ENCODE results near the gene SIGLEC1.

The SIGLEC1 gene

DNA sequence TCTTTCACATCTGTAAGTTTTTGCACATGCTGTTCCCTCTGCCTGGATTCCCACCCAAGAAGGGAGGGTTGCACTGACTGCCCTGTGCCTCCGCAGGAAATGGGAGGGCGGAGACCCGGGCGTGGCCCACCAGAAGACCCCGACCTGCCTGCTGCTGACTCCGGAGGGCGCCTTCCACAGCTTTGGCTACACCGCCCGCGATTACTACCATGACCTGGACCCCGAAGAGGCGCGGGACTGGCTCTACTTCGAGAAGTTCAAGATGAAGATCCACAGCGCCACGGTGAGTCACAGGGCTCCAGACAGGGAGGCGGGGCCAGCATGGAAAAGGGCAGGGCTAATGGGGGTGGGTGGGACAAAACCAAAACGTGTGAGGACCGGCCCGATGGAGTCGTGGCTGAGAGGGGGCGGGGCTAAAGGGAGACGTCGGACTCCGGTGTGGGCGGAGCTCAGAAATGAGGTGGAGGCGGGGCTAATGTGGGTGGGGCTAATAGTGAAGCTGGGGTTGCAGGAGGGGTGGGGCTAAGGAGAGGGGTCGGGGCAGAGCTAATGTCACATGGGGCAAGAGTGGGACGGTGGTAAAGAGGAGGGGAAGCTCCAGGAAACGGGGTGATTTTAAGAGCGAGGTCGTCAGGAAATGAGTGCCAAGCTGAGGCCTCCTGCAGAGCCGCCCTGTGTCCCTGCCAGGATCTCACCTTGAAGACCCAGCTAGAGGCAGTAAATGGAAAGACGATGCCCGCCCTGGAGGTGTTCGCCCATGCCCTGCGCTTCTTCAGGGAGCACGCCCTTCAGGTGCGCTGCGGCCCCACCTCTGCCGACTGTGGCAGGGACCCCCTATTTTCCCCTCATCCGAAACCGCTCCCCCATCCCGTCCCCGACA lies 32.6 kb upstream of the SIGLEC1 start:
- peak; percentile 45 to 46 for DNase-seq (ENCODE audit: low read depth in 2 of 2, low spot score in 1 of 2)

- DNase-seq (ENCODE audit: low read depth in 2 of 2, low spot score in 1 of 2), result no peak
These were observed 31.6 kb upstream of the SIGLEC1 start for GRCh38 chr20:3744037-3744436.

DNA sequence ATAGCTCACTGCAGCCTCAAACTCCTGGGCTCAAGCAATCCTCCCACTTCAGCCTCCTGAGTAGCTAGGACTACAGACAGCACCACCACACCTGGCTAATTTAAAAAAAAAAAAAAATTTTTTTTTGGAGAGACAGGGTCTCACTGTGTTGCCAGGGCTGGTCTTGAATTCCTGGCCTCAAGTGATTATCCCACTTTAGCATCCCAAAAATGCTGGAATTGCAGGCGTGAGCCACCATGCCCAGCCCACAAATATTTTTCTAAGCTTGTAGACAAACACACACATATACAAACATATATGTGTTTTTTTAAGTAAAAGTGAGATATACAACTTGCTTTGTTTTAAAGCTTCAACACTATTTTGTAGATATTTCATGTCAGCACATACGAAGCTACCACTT lies 30.9 kb upstream of the SIGLEC1 start:
- no peak for DNase-seq (ENCODE audit: low read depth in 2 of 2, low spot score in 1 of 2)

GRCh38 chr20:3741836-3742458 lies 29.5 kb upstream of the SIGLEC1 start:
- no peak for DNase-seq (ENCODE audit: low read depth in 2 of 2, low spot score in 1 of 2)

GRCh38 chr20:3740615-3741301 lies 28.4 kb upstream of the SIGLEC1 start:
- DNase-seq (ENCODE audit: low read depth in 2 of 2, low spot score in 1 of 2), result no peak

GRCh38 chr20:3739926-3740451 lies 27.6 kb upstream of the SIGLEC1 start:
- no peak for DNase-seq (ENCODE audit: low read depth in 2 of 2, low spot score in 1 of 2)

GRCh38 chr20:3739054-3739925 lies 26.9 kb upstream of the SIGLEC1 start:
- no peak for DNase-seq (ENCODE audit: low read depth in 2 of 2, low spot score in 1 of 2)

GRCh38 chr20:3738111-3739053 lies 26.0 kb upstream of the SIGLEC1 start:
- DNase-seq (ENCODE audit: low read depth in 2 of 2, low spot score in 1 of 2), result no peak

GRCh38 chr20:3735768-3736167 lies 23.4 kb upstream of the SIGLEC1 start:
- DNase-seq (ENCODE audit: low read depth in 2 of 2, low spot score in 1 of 2), result no peak

GRCh38 chr20:3734111-3734843 lies 21.9 kb upstream of the SIGLEC1 start:
- no peak for DNase-seq (ENCODE audit: low read depth in 2 of 2, low spot score in 1 of 2)

DNA sequence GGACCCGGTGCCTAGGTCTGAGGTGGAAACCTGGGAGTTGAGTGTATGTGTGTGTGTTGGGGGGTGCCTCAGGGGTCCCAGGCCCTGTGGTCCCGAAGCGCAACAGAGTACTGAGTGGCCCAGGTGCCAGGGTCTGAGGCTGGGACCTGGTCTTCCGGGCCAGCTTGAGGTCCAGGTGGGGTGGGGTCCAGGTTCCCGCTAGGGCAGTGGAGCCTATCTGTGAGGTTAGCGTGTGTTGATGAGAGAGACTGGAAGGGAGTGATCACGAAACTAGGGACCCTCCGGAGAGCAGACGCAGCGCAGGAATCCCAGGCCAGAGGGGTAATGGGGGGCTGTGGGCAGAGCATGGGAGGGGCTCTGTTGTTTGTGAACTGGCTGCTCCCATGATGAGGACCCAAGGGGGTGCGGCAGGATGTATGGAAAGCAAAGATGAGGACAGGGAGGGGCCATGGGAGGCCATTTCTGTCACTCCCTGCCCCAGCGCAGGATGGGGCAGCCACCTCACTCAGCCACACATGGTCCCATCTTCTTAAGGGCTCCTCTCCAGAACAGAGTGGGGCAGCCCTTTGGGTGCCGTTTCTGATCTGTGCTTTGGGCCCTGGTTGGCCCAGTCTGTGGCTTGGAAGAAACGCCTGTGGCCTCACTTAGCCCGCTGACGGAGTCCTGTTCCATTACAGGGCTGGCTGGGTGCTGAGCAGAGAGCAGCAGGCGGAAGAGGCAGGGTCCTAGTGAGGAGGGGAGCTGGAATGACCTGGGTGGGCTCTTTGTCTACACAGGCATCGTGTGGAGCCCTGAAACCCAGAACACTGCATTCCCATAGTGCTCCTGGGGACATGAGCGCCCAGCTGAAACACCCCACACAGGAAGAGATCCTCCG lies 21.0 kb upstream of the SIGLEC1 start:
- DNase-seq (ENCODE audit: low read depth in 2 of 2, low spot score in 1 of 2), result no peak

GRCh38 chr20:3732327-3733118 lies 20.1 kb upstream of the SIGLEC1 start, which contains the start of gene HSPA12B:
TSS of gene HSPA12B (plus strand) at chr20:3732685. CDS start at chr20:3738675, 5,990 bp downstream.
- no peak for DNase-seq (ENCODE audit: low read depth in 2 of 2, low spot score in 1 of 2)

- no peak for DNase-seq (ENCODE audit: low read depth in 2 of 2, low spot score in 1 of 2)
These were observed 19.5 kb upstream of the SIGLEC1 start for GRCh38 chr20:3731944-3732326.

DNA sequence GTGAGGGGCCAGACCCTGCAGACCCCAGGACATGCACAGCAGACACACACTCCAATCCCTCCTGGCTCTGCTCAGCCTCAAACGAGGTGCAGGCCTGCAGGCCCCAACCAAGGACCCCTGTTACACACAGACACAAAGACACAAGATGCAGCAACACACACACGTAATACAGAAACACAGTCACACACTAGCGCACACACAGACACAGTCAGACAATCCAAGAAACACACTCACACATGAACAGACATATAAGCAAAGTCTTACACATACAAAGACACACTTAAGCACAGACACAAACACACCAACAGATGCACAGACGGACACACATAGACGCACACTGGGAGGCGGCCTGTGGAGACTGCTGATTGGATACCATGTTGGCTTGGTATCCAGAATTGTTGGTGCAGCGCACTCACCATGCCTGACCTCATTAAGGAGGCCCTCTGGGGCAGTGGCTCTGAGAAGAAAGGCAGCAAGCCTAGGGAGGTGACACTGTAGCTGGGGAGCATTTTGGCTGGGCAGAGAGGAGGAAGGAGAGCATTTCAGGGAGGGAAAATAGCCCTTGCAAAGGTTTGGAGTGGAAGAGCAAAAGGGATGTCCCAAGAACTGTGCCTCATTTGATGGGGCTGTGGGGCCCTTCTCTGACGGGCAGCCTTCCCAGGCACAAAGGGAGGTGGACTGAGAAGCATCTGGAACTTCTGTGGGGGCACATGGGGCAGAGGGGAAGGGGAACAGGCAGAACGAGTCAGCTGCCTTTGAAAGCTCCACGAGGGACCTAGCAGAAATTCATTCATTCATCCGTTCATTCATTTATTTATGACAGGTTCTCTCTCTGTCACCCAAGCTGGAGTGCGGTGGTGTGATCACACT lies 18.6 kb upstream of the SIGLEC1 start:
- no peak for DNase-seq (ENCODE audit: low read depth in 2 of 2, low spot score in 1 of 2)

DNA sequence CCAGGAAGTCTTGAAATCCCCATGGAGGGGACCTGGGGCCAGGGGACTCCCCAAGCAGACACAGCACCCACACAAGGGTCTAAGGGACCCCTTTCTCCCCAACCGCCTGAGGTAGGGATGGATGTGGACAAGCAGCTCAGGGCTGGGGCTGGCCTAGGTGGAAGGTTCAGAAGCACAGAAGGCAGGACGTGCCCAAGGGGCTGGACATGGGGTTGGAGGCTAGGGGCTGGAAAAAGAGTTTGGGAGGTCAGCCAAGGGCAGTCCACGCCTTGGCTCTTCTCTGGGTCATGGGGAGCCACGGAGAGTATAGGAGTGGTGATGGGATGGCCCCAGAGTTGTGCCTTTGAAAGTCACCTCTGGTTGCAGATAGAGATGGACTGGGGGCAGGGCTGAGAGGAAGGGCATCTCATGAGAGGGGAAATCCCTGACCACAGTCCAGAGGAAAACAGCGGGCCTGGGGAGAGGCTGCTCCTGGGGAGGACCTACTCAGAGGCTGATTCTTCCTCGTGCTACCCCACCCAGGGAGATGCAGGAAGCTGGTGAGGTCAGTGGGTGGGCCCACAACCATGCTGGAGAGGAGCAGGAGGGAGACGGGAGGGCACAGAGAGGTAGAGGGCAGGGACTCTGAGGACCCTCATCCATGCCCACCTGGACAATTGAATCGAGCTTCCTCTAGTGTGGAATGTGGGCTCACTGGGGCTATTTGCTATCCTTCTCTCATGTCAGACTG lies 17.6 kb upstream of the SIGLEC1 start:
- no peak for DNase-seq (ENCODE audit: low read depth in 2 of 2, low spot score in 1 of 2)

DNA sequence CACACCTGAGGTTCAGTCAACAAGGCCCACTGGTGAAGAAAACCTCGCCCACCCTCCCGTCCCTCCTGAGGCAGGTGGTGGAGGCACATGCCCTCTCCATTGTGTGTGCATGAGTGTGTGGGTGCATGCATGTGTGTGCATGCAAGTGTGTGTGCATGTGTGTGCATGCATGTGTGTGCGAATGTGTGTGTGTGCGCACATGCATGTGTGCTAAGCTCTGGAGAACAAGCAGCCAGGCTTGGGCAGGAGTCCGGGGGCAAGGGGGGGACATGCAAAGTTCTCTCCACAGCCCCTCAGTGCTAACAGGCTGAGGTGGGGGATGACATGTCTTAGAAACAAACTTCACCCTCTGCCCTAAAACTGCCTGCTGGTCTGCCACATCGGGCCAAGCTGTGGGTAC lies 17.0 kb upstream of the SIGLEC1 start:
- DNase-seq (ENCODE audit: low read depth in 2 of 2, low spot score in 1 of 2), result no peak

All from stimulated activated CD8-positive, alpha-beta memory T cell treated with anti-CD3 and anti-CD28 coated beads, Interleukin-4, amount 100 ng/mL, for 4 hours (primary cell).